Liver (tissue), 9 donors: ENCODE data around the gene SHISA4. TPM values are rescaled to one million over a fixed set of nuclear protein-coding genes. Genes with fewer than 3 reads are reported as not detected.
"Not testable (repeated sequence)": the region's sequence is repeated elsewhere in the genome, so short reads cannot be mapped to it uniquely, and the experiment has no call there.

Experiments used
- DNase-seq: peaks from one replicate; pipeline ENCODE4 v3.0.0-alpha.2; 2017; ENCODE audit warnings: low spot score
- H3K27ac ChIP-seq, 2 donors: one replicate each; pipeline ENCODE4 v1.7.0; 2013; ENCODE audit warnings: inconsistent platforms in 2 of 2, low read length in 2 of 2, control low read depth in 1 of 2, low read depth in 1 of 2, mild to moderate bottlenecking in 1 of 2
- H3K27me3 ChIP-seq, 4 donors: one replicate each; pipeline versions ENCODE4 v1.6.1 to v1.7.0; 2013; ENCODE audit warnings: low read length in 3 of 4, inconsistent platforms in 1 of 4, mild to moderate bottlenecking in 1 of 4, moderate library complexity in 1 of 4; ENCODE audit not compliant: control insufficient read depth in 4 of 4, insufficient read depth in 4 of 4
- H3K36me3 ChIP-seq, 4 donors: one replicate each; pipeline versions ENCODE4 v1.6.1 to v1.7.0; 2013; ENCODE audit warnings: low read length in 3 of 4, mild to moderate bottlenecking in 3 of 4, low read depth in 1 of 4, moderate library complexity in 1 of 4; ENCODE audit not compliant: control insufficient read depth in 4 of 4, insufficient read depth in 3 of 4
- H3K4me1 ChIP-seq, 4 donors: one replicate each; pipeline versions ENCODE4 v1.6.1 to v1.7.0; 2013; ENCODE audit warnings: low read length in 3 of 4, mild to moderate bottlenecking in 3 of 4, moderate library complexity in 1 of 4; ENCODE audit not compliant: control insufficient read depth in 4 of 4, insufficient read depth in 4 of 4
- H3K4me3 ChIP-seq, 3 donors: one replicate each; pipeline versions ENCODE4 v1.6.1 to v1.7.0; 2013; ENCODE audit warnings: low read length in 3 of 3, control low read depth in 1 of 3, low read depth in 1 of 3, mild to moderate bottlenecking in 1 of 3
- H3K9ac ChIP-seq, 2 donors: one replicate each; pipeline ENCODE4 v1.7.0; 2013; ENCODE audit warnings: low read length in 2 of 2, mild to moderate bottlenecking in 2 of 2, moderate library complexity in 2 of 2, control low read depth in 1 of 2, low read depth in 1 of 2
- H3K9me3 ChIP-seq, 4 donors: one replicate each; pipeline versions ENCODE4 v1.6.1 to v1.7.0; 2013; ENCODE audit warnings: low read length in 3 of 4; ENCODE audit not compliant: control insufficient read depth in 4 of 4
- ATF3 ChIP-seq: IDR thresholded peaks from 2 replicates; pipeline ENCODE4 v1.6.1; 2016; ENCODE audit warnings: antibody characterized with exemption
- CTCF ChIP-seq: fragments of 150-350 bp; IDR thresholded peaks from 2 replicates; pipeline ENCODE4 v1.5.1; 2017; ENCODE audit warnings: improper control_type of control experiment, low read depth, low read length; ENCODE audit not compliant: missing input control
- FOXA2 ChIP-seq: IDR thresholded peaks from 2 replicates; pipeline ENCODE4 v1.6.1; 2016; ENCODE audit warnings: antibody characterized with exemption
- GABPA ChIP-seq, 2 donors: IDR thresholded peaks in 1 of 2; conservative IDR thresholded peaks in 1 of 2; 2 replicates each; pipeline ENCODE4 v1.6.1; 2016; ENCODE audit warnings: antibody characterized with exemption in 2 of 2, mild to moderate bottlenecking in 1 of 2, moderate library complexity in 1 of 2
- HNF4A ChIP-seq, 2 donors: conservative IDR thresholded peaks; 2 replicates each; pipeline ENCODE4 v1.6.1; 2016; ENCODE audit warnings: antibody characterized with exemption in 2 of 2, mild to moderate bottlenecking in 2 of 2
- HNF4G ChIP-seq: IDR thresholded peaks from 2 replicates; pipeline ENCODE4 v1.6.1; 2016; ENCODE audit warnings: antibody characterized with exemption
- MAX ChIP-seq: IDR thresholded peaks from 2 replicates; pipeline ENCODE4 v1.6.1; 2016; ENCODE audit warnings: antibody characterized with exemption
- RXRA ChIP-seq, 2 donors: IDR thresholded peaks; 2 replicates each; pipeline ENCODE4 v1.6.1; 2017 to 2018; ENCODE audit warnings: antibody characterized with exemption in 2 of 2, mild to moderate bottlenecking in 1 of 2
- SP1 ChIP-seq: IDR thresholded peaks from 2 replicates; pipeline ENCODE4 v1.6.1; 2018; ENCODE audit warnings: antibody characterized with exemption, mild to moderate bottlenecking
- TAF1 ChIP-seq: conservative IDR thresholded peaks from 2 replicates; pipeline ENCODE4 v1.6.1; 2016; ENCODE audit warnings: antibody characterized with exemption, mild to moderate bottlenecking
- ZBTB33 ChIP-seq: IDR thresholded peaks from 2 replicates; pipeline ENCODE4 v1.6.1; 2016; ENCODE audit warnings: antibody characterized with exemption
- WGBS: extraction: QIAGEN DNeasy Blood & Tissue Kit; methylation state at CpG from one replicate; pipeline ENCODE4 v1.1.7; 2013; 5-methylcytosine and 5-hydroxymethylcytosine counted together
- polyA plus RNA-seq, 2 donors: library from polyadenylated mRNA; stranded (reverse) in 1 of 2; unstranded in 1 of 2; fragments of 200-250 nt in 1 of 2; fragments of >200 nt in 1 of 2; fragmentation: Nextera tagmentation in 1 of 2; extraction: Ambion mirVana in 1 of 2; gene quantifications; one replicate each; pipeline versions ENCODE4 v1.2.1 to v1.2.3, GENCODE V29; 2013 to 2015
- total RNA-seq, 2 donors: library from RNA; depleted of rRNA; stranded (reverse); fragments of >200 nt; gene quantifications; one replicate each; pipeline ENCODE4 v1.2.3, GENCODE V29; 2014
- donor health status: healthy.
- donor health status: healthy.
- donor health status: healthy.
- donor health status: healthy.
- donor health status: healthy.

Gene SHISA4
- total RNA-seq (1 to 10 TPM in 1 of 2 donors, under 1 TPM in 1; 0.47 to 1.3 TPM), polyA plus RNA-seq (1 to 10 TPM; 2.8 to 4.1 TPM)

- TF ChIP-seq SP1, result peak; percentile 57
- no peak for TF ChIP-seq ZBTB33
- no peaks in the 10 kb centered on the region for H3K9me3 ChIP-seq
- WGBS, result 5% methylated on average over 49 of the region's 49 CpGs
- no peak within 1 kb of the TSS for H3K27ac ChIP-seq
- no peak for DNase-seq
- H3K4me3 ChIP-seq, result peak within 1 kb of the TSS in 2 of 3 donors; percentile 77 to 92
- H3K27me3 ChIP-seq, result no peaks in the 10 kb centered on the region
- H3K9ac ChIP-seq, result no peak within 1 kb of the TSS
- no peaks in the 10 kb centered on the region for H3K36me3 ChIP-seq
- H3K4me1 ChIP-seq, result peaks cover 8 to 14% (median 10%) of the 10 kb centered on the region in 4 donors
Measured at GRCh38 chr1:201888282-201889089, at the start of gene SHISA4. SHISA4 (plus strand) TSS chr1:201888898; CDS start chr1:201888995, 97 bp downstream.

- H3K4me1 ChIP-seq, result peaks cover 3 to 15% (median 6%) of the 10 kb centered on the region in 4 donors
- H3K36me3 ChIP-seq, result not testable (repeated sequence)
Measured at GRCh38 chr1:201839089-201839488, 49.6 kb upstream of the SHISA4 start.

GRCh38 chr1:201840055-201840454 is 48.6 kb upstream of the SHISA4 start:
- Histone ChIP-seq H3K4me3 (no peak overlapping the region), H3K9ac (no peak overlapping the region)
- WGBS, result 96% methylated on average over 4 of the region's 4 CpGs

More at GRCh38 chr1:201839089-201839488, 49.6 kb upstream of the SHISA4 start:
- not testable (repeated sequence) for H3K27ac ChIP-seq, H3K9me3 ChIP-seq, H3K9ac ChIP-seq, DNase-seq, H3K27me3 ChIP-seq, H3K4me3 ChIP-seq
- WGBS, result 98% methylated on average over 10 of the region's 10 CpGs

GRCh38 chr1:201840490-201840889 is 48.2 kb upstream of the SHISA4 start:
- Histone ChIP-seq H3K27me3 (no peaks in the 10 kb centered on the region), H3K4me1 (peaks cover 3 to 15% (median 6%) of the 10 kb centered on the region in 4 donors), H3K9me3 (no peaks in the 10 kb centered on the region), H3K36me3 (peaks cover 0 to 2% (median 0%) of the 10 kb centered on the region in 4 donors), H3K27ac (no peak overlapping the region), H3K9ac (no peak overlapping the region), H3K4me3 (no peak overlapping the region)
- TF ChIP-seq CTCF (no peak), TAF1 (no peak), MAX (no peak), HNF4G (no peak), ATF3 (no peak), FOXA2 (no peak)
- DNase-seq, result no peak
- 95% methylated on average over 1 of the region's 1 CpG for WGBS

More at GRCh38 chr1:201840055-201840454, 48.6 kb upstream of the SHISA4 start:
- TF ChIP-seq SP1, result no peak
- no peak for TF ChIP-seq GABPA (IDR thresholded peaks at IDR 0.05 in 1 of 2, conservative IDR thresholded peaks at IDR 0.05 in 1 of 2)
- TF ChIP-seq RXRA (IDR thresholded peaks at IDR 0.05), result no peak
- no peak for TF ChIP-seq FOXA2
- no peak for TF ChIP-seq MAX
- no peak for TF ChIP-seq HNF4A (conservative IDR thresholded peaks at IDR 0.05)
- Histone ChIP-seq H3K4me1 (peaks cover 3 to 15% (median 6%) of the 10 kb centered on the region in 4 donors), H3K27me3 (no peaks in the 10 kb centered on the region), H3K27ac (no peak overlapping the region), H3K9me3 (no peaks in the 10 kb centered on the region), H3K36me3 (peaks cover 0 to 2% (median 0%) of the 10 kb centered on the region in 4 donors)
- DNase-seq, result no peak
